ENCODE measurements around the gene DDX11.
"Not testable (repeated sequence)": the region's sequence is repeated elsewhere in the genome, so short reads cannot be mapped to it uniquely, and the experiment has no call there.

The DDX11 gene

GRCh38 chr12:31102596-31102995 lies 28.9 kb downstream of the DDX11 start:
- DNase-seq, H3K4me3 Mint-ChIP-seq, H3K4me1 Mint-ChIP-seq, ATAC-seq, H3K27me3 Mint-ChIP-seq, H3K9me3 Mint-ChIP-seq: not testable (repeated sequence)
- peak overlapping the region in 1 of 2 donors; percentile 34 for H3K27ac Mint-ChIP-seq

- ATAC-seq, H3K9me3 Mint-ChIP-seq, H3K4me3 Mint-ChIP-seq, DNase-seq, H3K27ac Mint-ChIP-seq, H3K4me1 Mint-ChIP-seq, H3K27me3 Mint-ChIP-seq: not testable (repeated sequence)
Measured at GRCh38 chr12:31103561-31103975, 29.9 kb downstream of the DDX11 start.

GRCh38 chr12:31104220-31104619 lies 30.6 kb downstream of the DDX11 start:
- ATAC-seq, H3K27ac Mint-ChIP-seq, H3K4me1 Mint-ChIP-seq, H3K27me3 Mint-ChIP-seq, H3K9me3 Mint-ChIP-seq, H3K4me3 Mint-ChIP-seq, DNase-seq: not testable (repeated sequence)

GRCh38 chr12:31104773-31105172 lies 31.1 kb downstream of the DDX11 start:
- not testable (repeated sequence) for H3K27ac Mint-ChIP-seq, H3K4me1 Mint-ChIP-seq, ATAC-seq, H3K27me3 Mint-ChIP-seq, H3K9me3 Mint-ChIP-seq, H3K4me3 Mint-ChIP-seq, DNase-seq

GRCh38 chr12:31105668-31106067 lies 32.0 kb downstream of the DDX11 start:
- ATAC-seq (peak; percentile 16), DNase-seq (no peak)
- Mint-ChIP-seq H3K27me3 (no peaks in the 10 kb centered on the region), H3K4me1 (peaks cover 5% of the 10 kb centered on the region), H3K9me3 (no peaks in the 10 kb centered on the region), H3K4me3 (no peak overlapping the region), H3K27ac (no peak overlapping the region)

GRCh38 chr12:31106101-31106803 lies 32.6 kb downstream of the DDX11 start:
- no peaks in the 10 kb centered on the region for H3K9me3 Mint-ChIP-seq
- DNase-seq (no peak), ATAC-seq (peak; percentile 19)
- H3K27ac Mint-ChIP-seq = no peak overlapping the region
- H3K27me3 Mint-ChIP-seq = peaks cover 4% of the 10 kb centered on the region
- H3K4me3 Mint-ChIP-seq = no peak overlapping the region
- peaks cover 5% of the 10 kb centered on the region for H3K4me1 Mint-ChIP-seq

DNA sequence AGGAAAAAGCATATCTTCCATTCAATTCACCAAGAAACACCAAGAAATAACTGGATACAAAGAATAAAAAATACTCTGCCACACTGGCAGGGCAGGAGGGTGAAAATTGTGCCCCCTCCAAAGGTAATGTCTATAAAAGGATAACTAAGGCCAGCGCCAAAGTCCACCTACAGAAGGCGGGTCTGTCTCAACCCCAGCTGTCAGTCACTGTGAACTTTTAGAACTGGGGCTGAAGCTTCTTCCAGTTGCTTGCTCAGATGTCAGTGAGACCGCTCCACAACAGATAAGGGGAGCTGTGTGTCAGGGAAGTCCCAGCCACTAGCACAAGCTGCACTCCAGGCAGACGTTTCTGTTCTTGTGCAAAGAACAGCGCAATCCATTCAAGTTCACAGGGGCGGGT lies 36.1 kb downstream of the DDX11 start:
- not testable (repeated sequence) for H3K4me1 Mint-ChIP-seq, H3K9me3 Mint-ChIP-seq, H3K4me3 Mint-ChIP-seq, ATAC-seq, DNase-seq, H3K27me3 Mint-ChIP-seq
- H3K27ac Mint-ChIP-seq = peak overlapping the region in 1 of 2 donors; percentile 34

DNA sequence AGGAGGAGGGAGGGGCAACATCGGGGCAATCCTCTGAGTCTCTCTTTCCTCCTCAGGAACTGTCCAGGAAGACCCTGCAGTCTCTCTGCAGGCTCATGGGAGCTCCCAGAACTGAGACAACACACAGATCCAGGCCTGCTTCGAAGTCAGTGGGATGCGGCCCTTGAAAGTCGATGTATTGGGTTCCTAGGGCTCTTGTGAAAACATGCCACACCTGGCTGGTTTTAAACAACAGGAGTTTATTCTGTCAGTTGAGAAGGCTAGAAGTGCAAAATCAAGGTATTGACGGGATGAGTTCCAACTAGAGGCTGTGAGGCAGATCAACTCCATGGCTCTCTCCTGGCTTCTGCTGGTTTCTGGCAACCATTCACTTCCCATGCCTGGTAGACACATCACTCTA lies 36.6 kb downstream of the DDX11 start:
- H3K4me3 Mint-ChIP-seq, ATAC-seq, H3K27me3 Mint-ChIP-seq, DNase-seq, H3K4me1 Mint-ChIP-seq, H3K9me3 Mint-ChIP-seq, H3K27ac Mint-ChIP-seq: not testable (repeated sequence)

DNA sequence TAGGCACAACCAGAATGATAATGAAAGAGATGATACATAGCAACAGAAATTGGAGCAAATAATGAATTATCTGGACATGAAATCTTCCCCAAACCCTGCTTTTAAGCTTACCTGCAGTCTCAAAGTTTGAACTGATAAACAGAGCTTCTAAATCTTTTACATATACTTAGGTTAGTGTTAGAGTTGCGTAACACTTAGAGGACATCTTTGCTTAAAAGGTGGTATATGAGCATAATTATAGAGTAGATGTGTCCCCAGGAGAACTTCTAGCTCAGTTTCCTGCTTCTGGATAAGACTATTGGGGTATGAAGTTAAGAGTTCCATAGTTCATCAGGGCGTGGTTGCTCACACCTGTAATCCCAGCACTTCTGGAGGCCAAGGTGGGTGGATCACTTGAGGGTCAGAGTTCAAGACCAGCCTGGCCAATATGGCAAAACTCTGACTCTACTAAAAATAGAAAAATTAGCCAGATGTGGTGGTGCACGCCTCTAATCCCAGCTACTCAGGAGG lies 41.5 kb downstream of the DDX11 start:
- H3K4me1 Mint-ChIP-seq = peaks cover 30% of the 10 kb centered on the region
- not testable (repeated sequence) for DNase-seq, H3K4me3 Mint-ChIP-seq, ATAC-seq, H3K27ac Mint-ChIP-seq, H3K9me3 Mint-ChIP-seq
- peaks cover 37% of the 10 kb centered on the region for H3K27me3 Mint-ChIP-seq

GRCh38 chr12:31116846-31117202 lies 43.2 kb downstream of the DDX11 start:
- H3K9me3 Mint-ChIP-seq, DNase-seq, ATAC-seq: not testable (repeated sequence)
- H3K4me3 Mint-ChIP-seq = peak overlapping the region; percentile 79 to 86
- peaks cover 30% of the 10 kb centered on the region for H3K4me1 Mint-ChIP-seq
- peak overlapping the region in 1 of 2 donors; percentile 87 for H3K27ac Mint-ChIP-seq
- peaks cover 29% of the 10 kb centered on the region for H3K27me3 Mint-ChIP-seq

GRCh38 chr12:31117203-31118011 lies 43.7 kb downstream of the DDX11 start:
- peak; percentile 43 for ATAC-seq

GRCh38 chr12:31118347-31119191 lies 44.9 kb downstream of the DDX11 start:
- peak overlapping the region in 1 of 2 donors; percentile 23 for H3K27ac Mint-ChIP-seq
- DNase-seq (peak; percentile 25 to 40), ATAC-seq (peak; percentile 57)
- peaks cover 30% of the 10 kb centered on the region for H3K4me1 Mint-ChIP-seq
- peaks cover 29% of the 10 kb centered on the region for H3K27me3 Mint-ChIP-seq
- no peaks in the 10 kb centered on the region for H3K9me3 Mint-ChIP-seq
- H3K4me3 Mint-ChIP-seq = peak overlapping the region; percentile 73 to 86

More at GRCh38 chr12:31117203-31118011, 43.7 kb downstream of the DDX11 start:
- H3K27me3 Mint-ChIP-seq = peaks cover 29% of the 10 kb centered on the region
- peak; percentile 45 to 74 for DNase-seq
- peak overlapping the region; percentile 69 to 87 for H3K27ac Mint-ChIP-seq
- H3K4me3 Mint-ChIP-seq = peak overlapping the region; percentile 79 to 86
- no peaks in the 10 kb centered on the region for H3K9me3 Mint-ChIP-seq
- peaks cover 30% of the 10 kb centered on the region for H3K4me1 Mint-ChIP-seq

DNA sequence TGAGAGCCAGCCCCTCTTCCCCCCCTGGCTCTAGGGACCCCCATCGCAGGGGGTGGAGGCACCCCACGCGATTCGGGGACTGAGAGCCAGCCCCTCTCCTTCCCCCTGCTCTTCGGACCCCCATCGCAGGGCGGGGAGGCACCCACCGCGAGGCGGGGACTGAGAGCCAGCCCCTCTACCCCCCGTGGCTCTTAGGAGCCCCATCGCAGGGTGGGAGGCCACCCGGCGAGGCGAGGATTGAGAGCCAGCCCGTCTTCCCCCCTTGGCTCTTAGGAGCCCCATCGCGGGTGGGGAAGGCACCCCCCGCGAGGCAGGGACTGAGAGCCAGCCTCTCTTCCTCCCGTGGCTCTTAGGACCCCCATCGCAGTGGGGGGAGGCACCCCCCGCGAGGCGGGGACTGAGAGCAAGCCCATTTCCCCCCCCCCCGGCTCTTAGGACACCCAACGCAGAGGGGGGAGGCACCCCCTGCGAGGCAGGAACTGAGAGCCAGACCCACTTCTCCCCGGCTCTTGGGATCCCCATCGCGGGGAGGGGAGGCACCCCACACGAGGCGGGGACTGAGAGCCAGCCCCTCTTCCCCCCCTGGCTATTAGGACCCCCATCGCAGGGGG lies 45.6 kb downstream of the DDX11 start:
- Mint-ChIP-seq H3K4me1 (peaks cover 30% of the 10 kb centered on the region), H3K27ac (peak overlapping the region in 1 of 2 donors; percentile 59), H3K9me3 (no peaks in the 10 kb centered on the region), H3K4me3 (peak overlapping the region; percentile 73 to 86), H3K27me3 (peaks cover 29% of the 10 kb centered on the region)
- ATAC-seq (peak; percentile 51), DNase-seq (no peak)

- ATAC-seq = peak; percentile 40
- Mint-ChIP-seq H3K27me3 (peaks cover 29% of the 10 kb centered on the region), H3K27ac (no peak overlapping the region), H3K4me3 (peak overlapping the region in 1 of 2 donors; percentile 86), H3K4me1 (peaks cover 30% of the 10 kb centered on the region), H3K9me3 (no peaks in the 10 kb centered on the region)
- DNase-seq = no peak
Measured at GRCh38 chr12:31119803-31120211, 46.1 kb downstream of the DDX11 start.

Measured in stimulated activated naive CD8-positive, alpha-beta T cell treated with anti-CD3 and anti-CD28 coated beads, Interleukin-15, amount 100 ng/mL, for 72 hours (primary cell).